Measurements from ENCODE around the gene UBAC2.

DNA sequence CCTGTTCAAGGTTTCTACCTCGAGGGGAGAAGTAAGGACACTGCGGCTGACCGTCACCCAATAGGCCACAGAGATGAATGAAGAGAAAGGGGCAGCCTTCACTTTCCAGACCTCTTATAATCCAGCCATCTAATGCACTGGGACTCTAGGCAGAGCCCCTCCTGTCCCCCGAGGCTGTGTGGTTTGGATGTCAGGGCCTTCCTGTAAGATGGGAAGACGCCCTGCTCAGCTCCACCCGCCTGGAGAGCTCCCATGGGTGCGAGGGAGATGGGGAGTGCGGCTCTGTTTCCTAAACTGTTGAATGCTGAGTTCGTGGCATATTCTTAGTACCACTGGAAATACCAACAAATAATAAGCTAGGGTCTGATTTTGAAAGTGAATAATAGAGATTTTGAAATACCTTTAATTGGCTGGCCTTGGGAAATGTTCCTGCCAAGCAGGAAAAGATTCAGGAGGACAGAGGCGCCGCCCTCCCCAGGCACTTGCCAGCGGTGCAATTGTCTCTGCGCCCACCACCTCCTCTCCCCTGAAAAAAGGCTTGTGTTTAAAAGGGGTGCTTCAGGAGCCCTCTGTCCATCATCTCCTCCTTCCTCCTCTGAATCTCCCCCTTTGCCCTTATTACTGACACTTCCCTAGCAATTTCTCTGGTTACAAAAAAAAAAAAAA, 191.9 kb downstream of the UBAC2 start:
- TF ChIP-seq, protein P1, sequence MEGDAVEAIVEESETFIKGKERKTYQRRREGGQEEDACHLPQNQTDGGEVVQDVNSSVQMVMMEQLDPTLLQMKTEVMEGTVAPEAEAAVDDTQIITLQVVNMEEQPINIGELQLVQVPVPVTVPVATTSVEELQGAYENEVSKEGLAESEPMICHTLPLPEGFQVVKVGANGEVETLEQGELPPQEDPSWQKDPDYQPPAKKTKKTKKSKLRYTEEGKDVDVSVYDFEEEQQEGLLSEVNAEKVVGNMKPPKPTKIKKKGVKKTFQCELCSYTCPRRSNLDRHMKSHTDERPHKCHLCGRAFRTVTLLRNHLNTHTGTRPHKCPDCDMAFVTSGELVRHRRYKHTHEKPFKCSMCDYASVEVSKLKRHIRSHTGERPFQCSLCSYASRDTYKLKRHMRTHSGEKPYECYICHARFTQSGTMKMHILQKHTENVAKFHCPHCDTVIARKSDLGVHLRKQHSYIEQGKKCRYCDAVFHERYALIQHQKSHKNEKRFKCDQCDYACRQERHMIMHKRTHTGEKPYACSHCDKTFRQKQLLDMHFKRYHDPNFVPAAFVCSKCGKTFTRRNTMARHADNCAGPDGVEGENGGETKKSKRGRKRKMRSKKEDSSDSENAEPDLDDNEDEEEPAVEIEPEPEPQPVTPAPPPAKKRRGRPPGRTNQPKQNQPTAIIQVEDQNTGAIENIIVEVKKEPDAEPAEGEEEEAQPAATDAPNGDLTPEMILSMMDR (conservative IDR thresholded peaks at IDR 0.05 in 1 of 2, IDR thresholded peaks at IDR 0.05 in 1 of 2; ENCODE audit: low read depth in 1 of 2, low read length in 2 of 2): no peak
- no peak for TF ChIP-seq EZH2 (IDR thresholded peaks at IDR 0.05; ENCODE audit: low read length, missing control alignments)

Data from fibroblast of lung (primary cell).